CD4-positive, alpha-beta T cell (primary cell): Measurements from ENCODE around the gene GFI1B. TPM values are rescaled to one million over a fixed set of nuclear protein-coding genes. Genes with fewer than 3 reads are reported as not detected.

Source experiments
- ATAC-seq: fragments of 200-7000 bp; cut with Tn5 transposase; one replicate; pipeline ENCODE4 v1.10.0; 2022; ENCODE audit warnings: mild to moderate bottlenecking; ENCODE audit not compliant: poor library complexity
- CTCF ChIA-PET: fragments of 350-600 bp; sonication (Branson Sonifier 250); formaldehyde crosslinking; loops from one replicate; lab custom pipeline; 2021; ENCODE audit warnings: antibody characterized with exemption, inconsistent platforms; lab: Charles Lee
- POLR2A ChIA-PET: fragments of 350-600 bp; sonication (Branson Sonifier 250); formaldehyde crosslinking; loops from one replicate; lab custom pipeline; 2021; ENCODE audit warnings: antibody characterized with exemption, inconsistent platforms; lab: Charles Lee
- DNase-seq, 14 experiments: peaks; one replicate each; pipeline ENCODE4 v3.0.0-alpha.2; 2013 to 2020; ENCODE audit warnings: mixed read lengths in 2 of 14
- H3K27ac ChIP-seq, 2 donors: one replicate each; pipeline versions ENCODE4 v1.5.1 to v1.7.0; 2013; ENCODE audit warnings: low read length in 2 of 2, low read depth in 1 of 2, mild to moderate bottlenecking in 1 of 2
- H3K27me3 ChIP-seq, 2 experiments: 1 replicate in 1 of 2; 2 replicates in 1 of 2; pipeline versions ENCODE4 v1.6.1 to v1.7.0; 2013; ENCODE audit warnings: low read length in 2 of 2, control low read depth in 1 of 2, mild to moderate bottlenecking in 1 of 2, moderate library complexity in 1 of 2; ENCODE audit not compliant: insufficient read depth in 2 of 2, control insufficient read depth in 1 of 2
- H3K36me3 ChIP-seq: one replicate; pipeline ENCODE4 v1.6.1; 2013; ENCODE audit warnings: low read length, control low read depth; ENCODE audit not compliant: insufficient read depth
- H3K4me1 ChIP-seq: one replicate; pipeline ENCODE4 v1.6.1; 2013; ENCODE audit warnings: low read length, control low read depth; ENCODE audit not compliant: insufficient read depth
- H3K4me3 ChIP-seq: one replicate; pipeline ENCODE4 v1.5.1; 2013; ENCODE audit warnings: mild to moderate bottlenecking, low read length, moderate library complexity
- H3K9me3 ChIP-seq, 2 experiments: 1 replicate in 1 of 2; 2 replicates in 1 of 2; pipeline versions ENCODE4 v1.6.1 to v1.7.0; 2013; ENCODE audit warnings: low read length in 2 of 2, mild to moderate bottlenecking in 2 of 2, control low read depth in 1 of 2, moderate library complexity in 1 of 2; ENCODE audit not compliant: control insufficient read depth in 1 of 2, insufficient read depth in 1 of 2
- H3K27ac Mint-ChIP-seq: one replicate; pipeline ENCODE4 v1.8.0; 2020; ENCODE audit warnings: mixed read lengths
- H3K27me3 Mint-ChIP-seq: one replicate; pipeline ENCODE4 v1.8.0; 2021; ENCODE audit warnings: mixed read lengths
- H3K36me3 Mint-ChIP-seq: one replicate; pipeline ENCODE4 v1.8.0; 2021; ENCODE audit warnings: low read depth, mixed read lengths
- H3K4me1 Mint-ChIP-seq: one replicate; pipeline ENCODE4 v1.8.0; 2021; ENCODE audit warnings: low read depth, mixed read lengths
- H3K4me3 Mint-ChIP-seq: one replicate; pipeline ENCODE4 v1.8.0; 2020; ENCODE audit warnings: mild to moderate bottlenecking, mixed read lengths
- H3K9me3 Mint-ChIP-seq: one replicate; pipeline ENCODE4 v1.8.0; 2020; ENCODE audit warnings: mixed read lengths
- CTCF ChIP-seq: fragments of 200-600 bp; IDR thresholded peaks from one replicate; pipeline ENCODE4 v1.8.0; 2022; ENCODE audit warnings: antibody characterized with exemption, mild to moderate bottlenecking
- intact Hi-C, 2 experiments: fragments of 100-400 bp; cut with DNase I in 1 of 2; cut with micrococcal nuclease in 1 of 2; formaldehyde crosslinking; loops; one replicate each; pipeline versions ENCODE4 v1.15.1 to v1.9.0; 2023 to 2025; cut with DNase I, micrococcal nuclease
- total RNA-seq, 174 experiments: library from RNA in 2 of 174; stranded (reverse) in 2 of 174; gene quantifications; one replicate each; pipeline ENCODE4 v1.2.3 and lab custom pipeline; 2021 to 2026

GFI1B gene
- total RNA-seq, 2 experiments from 2014 or later: 0.58 TPM; not detected in 1

- no peak for ATAC-seq
- peak in 10 of 14 experiments; percentile 12 to 59 (median 36) for DNase-seq
- H3K27ac Mint-ChIP-seq: no peak overlapping the region
Measured at GRCh38 chr9:133023117-133023890, 44.8 kb downstream of the GFI1B start.

GRCh38 chr9:133026426-133026825, 47.9 kb downstream of the GFI1B start:
- no peaks in the 10 kb centered on the region for H3K9me3 ChIP-seq
- H3K4me1 Mint-ChIP-seq: peaks cover 24% of the 10 kb centered on the region
- no peak for TF ChIP-seq CTCF
- H3K27me3 ChIP-seq: no peaks in the 10 kb centered on the region
- ChIA-PET CTCF (no interaction called here), POLR2A (no interaction called here)
- no peaks in the 10 kb centered on the region for H3K36me3 ChIP-seq
- H3K4me3 Mint-ChIP-seq: peak overlapping the region; percentile 25
- H3K27ac Mint-ChIP-seq: no peak overlapping the region
- peaks cover 5% of the 10 kb centered on the region for H3K27me3 Mint-ChIP-seq
- H3K27ac ChIP-seq: no peak overlapping the region
- no peak for DNase-seq
- intact Hi-C loops: loop anchor here in 1 of 2 experiments (5.0 kb wide), 1 partner anchor 451 kb away; the partner anchor contains the start of gene SLC2A6
- peaks cover 11% of the 10 kb centered on the region for H3K36me3 Mint-ChIP-seq
- ATAC-seq: no peak
- peaks cover 33% of the 10 kb centered on the region for H3K4me1 ChIP-seq
- H3K4me3 ChIP-seq: no peak overlapping the region
- no peaks in the 10 kb centered on the region for H3K9me3 Mint-ChIP-seq

More at GRCh38 chr9:133023117-133023890, 44.8 kb downstream of the GFI1B start:
- ChIA-PET POLR2A (no interaction called here), CTCF (interaction anchor here (1.3 to 1.9 kb wide), 6 partner anchors 8 to 163 kb away, joined by 3 to 34 read pairs (median 4); partner anchors contain the start of gene GTF3C5)
- Mint-ChIP-seq H3K9me3 (no peaks in the 10 kb centered on the region), H3K4me1 (peaks cover 10% of the 10 kb centered on the region), H3K4me3 (no peak overlapping the region), H3K36me3 (no peaks in the 10 kb centered on the region), H3K27me3 (peaks cover 5% of the 10 kb centered on the region)
- Histone ChIP-seq H3K4me3 (no peak overlapping the region), H3K27me3 (no peaks in the 10 kb centered on the region), H3K36me3 (no peaks in the 10 kb centered on the region), H3K27ac (no peak overlapping the region), H3K9me3 (no peaks in the 10 kb centered on the region), H3K4me1 (peaks cover 14% of the 10 kb centered on the region)
- intact Hi-C loops: loop anchor here in 1 of 2 experiments (2.0 kb wide), 2 partner anchors 125 to 463 kb away; no protein-coding TSS in a partner anchor
- TF ChIP-seq CTCF: no peak

GRCh38 chr9:133027134-133027533, 48.6 kb downstream of the GFI1B start:
- Histone ChIP-seq H3K36me3 (no peaks in the 10 kb centered on the region), H3K27ac (no peak overlapping the region), H3K4me1 (peaks cover 39% of the 10 kb centered on the region), H3K27me3 (no peaks in the 10 kb centered on the region), H3K9me3 (no peaks in the 10 kb centered on the region), H3K4me3 (no peak overlapping the region)
- peaks cover 30% of the 10 kb centered on the region for H3K4me1 Mint-ChIP-seq
- peak overlapping the region; percentile 24 for H3K27ac Mint-ChIP-seq
- peaks cover 4% of the 10 kb centered on the region for H3K27me3 Mint-ChIP-seq
- ChIA-PET POLR2A (no interaction called here), CTCF (no interaction called here)
- H3K9me3 Mint-ChIP-seq: no peaks in the 10 kb centered on the region
- TF ChIP-seq CTCF: no peak
- ATAC-seq (no peak), DNase-seq (no peak)
- intact Hi-C loops: loop anchor here in 1 of 2 experiments (5.0 kb wide), 1 partner anchor 450 kb away; the partner anchor contains the start of gene SLC2A6
- H3K36me3 Mint-ChIP-seq: peaks cover 11% of the 10 kb centered on the region
- H3K4me3 Mint-ChIP-seq: peak overlapping the region; percentile 53
